ENCODE results near the gene RUNX1. TPM values are rescaled to one million over a fixed set of nuclear protein-coding genes. Genes with fewer than 3 reads are reported as not detected.

Gene RUNX1
- total and polyA plus RNA-seq, 10 of the 15 experiments (the other 5 are each of a cell fraction or from before 2014, with no cell fraction given): 0.90 to 15.2 (median 4.1) TPM

- in situ Hi-C loops (cut with MboI) (no loop called here), intact Hi-C loops (cut with micrococcal nuclease; ENCODE audit: unreplicated experiment) (loop anchor here (1.0 to 10.0 kb wide), 5 partner anchors 21 to 1138 kb away; partner anchors contain the start of gene RUNX1)
- Histone ChIP-seq H3K27ac (ENCODE audit: control insufficient read depth, insufficient read depth) (peak overlapping the region; percentile 68; the same call in 1 of the 2 replicates), H3K4me2 (ENCODE audit: control insufficient read depth, insufficient read depth) (peak overlapping the region; percentile 92), H3K4me1 (ENCODE audit: control insufficient read depth, insufficient read depth, low read length) (peaks cover 11% of the 10 kb centered on the region), H3K9me3 (replicated peaks; ENCODE audit: control insufficient read depth, insufficient read depth, low read length) (no peaks in the 10 kb centered on the region; the same call in 2 of the 3 replicates), H2AFZ (ENCODE audit: control insufficient read depth, low read depth, low read length) (peak overlapping the region; percentile 30; the same call in 1 of the 2 replicates), H3K36me3 (ENCODE audit: control insufficient read depth in 2 of 2, insufficient read depth in 2 of 2, low read length in 1 of 2) (no peaks in the 10 kb centered on the region), H3K79me2 (ENCODE audit: control insufficient read depth, insufficient read depth, low read length) (no peaks in the 10 kb centered on the region; the same call in none of the 2 replicates), H3K27me3 (replicated peaks in 1 of 2; ENCODE audit: control insufficient read depth in 2 of 2, insufficient read depth in 2 of 2, low read length in 1 of 2) (peaks cover 3 to 9% of the 10 kb centered on the region in 2 experiments), H3K4me3 (peak overlapping the region; percentile 79), H3K9ac (ENCODE audit: control insufficient read depth, insufficient read depth, low read length) (peak overlapping the region; percentile 62; the same call in 1 of the 2 replicates), H4K20me1 (ENCODE audit: control insufficient read depth, insufficient read depth) (no peaks in the 10 kb centered on the region)
- no TSS peak for BruUV-seq (replicated peaks)
- SMC1A ChIA-PET (ENCODE audit: uncharacterized antibody, unreplicated experiment): interaction anchor here (0.7 to 1.9 kb wide), 8 partner anchors 30 to 514 kb away, joined by 3 to 6 read pairs (median 4); no protein-coding TSS in a partner anchor
- POLR2A ChIA-PET: interaction anchor here (0.7 kb wide), 1 partner anchor 22 kb away, joined by 4 read pairs; no protein-coding TSS in a partner anchor
- ATAC-seq (no peak; the same call in 2 of the 3 replicates), FAIRE-seq (no peak), DNase-seq (ENCODE audit: low read depth, low spot score) (no peak)
- CTCF ChIA-PET: interaction anchor here (0.8 to 4.5 kb wide), 9 partner anchors 8 to 953 kb away, joined by 3 to 17 read pairs (median 4); no protein-coding TSS in a partner anchor
- RAD21 ChIA-PET (ENCODE audit: unreplicated experiment): interaction anchor here (0.6 to 4.9 kb wide), 10 partner anchors 12 to 514 kb away, joined by 3 to 28 read pairs (median 4); no protein-coding TSS in a partner anchor
- WGBS (ENCODE audit: insufficient coverage, insufficient replicate concordance, low lambda C conversion rate, missing lambda C conversion rate): 49% methylated on average over 6 of the region's 15 CpGs
- TF ChIP-seq HSF1 (IDR thresholded peaks at IDR 0.05; ENCODE audit: low read depth, low read length) (no peak), CHD2 (IDR thresholded peaks at IDR 0.05; ENCODE audit: borderline replicate concordance, low read depth, low read length) (no peak), IKZF2 (IDR thresholded peaks at IDR 0.05) (no peak), ATF7 (IDR thresholded peaks at IDR 0.05; ENCODE audit: low read depth) (no peak), NFXL1 (IDR thresholded peaks at IDR 0.05; ENCODE audit: borderline replicate concordance) (no peak), E4F1 (IDR thresholded peaks at IDR 0.05; ENCODE audit: borderline replicate concordance, partially characterized antibody) (no peak)
Measured at GRCh38 chr21:34887105-34887442, 162.0 kb downstream of the RUNX1 start.

Measured in GM12878 (cell line).